GM18861 (cell line): ENCODE measurements around the gene JMJD1C.

Experiments
- ATAC-seq: cut with Tn5 transposase; IDR thresholded peaks from one replicate; pipeline ENCODE4 v1.9.1; 2021; ENCODE audit not compliant: unreplicated experiment

Gene JMJD1C

DNA sequence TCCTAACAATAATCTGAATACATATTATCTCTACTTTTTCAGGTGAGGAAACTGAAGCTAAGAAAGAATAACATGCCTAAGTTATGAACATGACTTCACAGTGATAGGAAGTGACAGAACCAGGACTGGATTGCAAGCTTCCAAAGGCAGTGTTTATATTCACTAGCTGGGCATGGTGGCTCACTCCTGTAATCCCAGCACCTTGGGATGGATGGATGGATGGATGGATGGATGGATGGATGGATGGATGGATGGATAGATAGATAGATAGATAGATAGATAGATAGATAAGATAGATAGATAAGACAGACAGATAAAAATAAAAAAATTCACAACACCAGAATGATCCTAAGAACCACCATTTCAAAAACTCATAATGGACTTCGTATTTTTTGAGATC, 18.2 kb upstream of the JMJD1C start:
- no peak for ATAC-seq

DNA sequence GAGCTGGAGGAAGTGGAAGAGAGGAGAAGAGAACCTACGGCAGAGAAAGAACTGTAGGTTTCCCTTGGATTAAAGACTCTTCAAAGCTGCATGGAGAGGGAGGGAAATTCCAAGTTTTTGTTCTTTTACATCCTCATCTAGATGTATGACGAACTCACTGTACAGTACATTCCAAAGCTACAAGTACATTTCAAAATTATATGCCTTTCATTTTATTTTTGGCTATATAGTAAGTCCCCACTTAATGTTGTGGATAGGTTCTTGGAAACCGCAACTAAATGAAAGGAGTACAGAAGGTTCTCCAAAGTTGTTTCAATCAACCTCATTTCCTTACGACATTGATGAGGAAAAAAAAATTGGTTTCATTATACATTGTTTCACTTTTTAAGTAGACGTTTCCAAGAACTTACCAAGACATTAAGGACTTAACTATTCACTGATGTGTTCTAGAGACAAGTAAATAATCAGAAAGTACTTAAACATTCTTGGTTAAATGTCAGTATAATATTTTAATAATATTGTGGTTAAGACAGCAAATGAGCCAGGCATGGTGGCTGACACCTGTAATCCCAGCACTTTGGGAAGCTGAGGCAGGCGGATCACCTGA, 16.1 kb upstream of the JMJD1C start:
- ATAC-seq: no peak

DNA sequence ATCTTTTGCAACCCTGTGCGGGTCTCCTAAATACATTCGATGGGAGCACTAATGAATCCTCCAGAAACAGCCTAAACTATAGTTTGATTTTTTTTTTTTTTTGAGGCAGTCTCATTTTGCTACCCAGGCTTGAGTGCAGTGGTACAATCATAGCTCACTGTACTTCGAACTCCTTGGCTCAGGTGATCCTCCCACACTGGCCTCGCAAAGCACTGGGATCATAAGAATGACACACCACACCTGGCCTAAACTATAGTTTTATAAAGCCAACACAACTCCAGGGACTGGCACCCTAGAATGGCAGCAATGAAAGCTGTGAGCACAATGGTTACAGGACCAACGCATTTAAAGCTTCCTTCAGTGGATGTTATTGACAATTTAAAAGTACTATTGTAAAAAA, 14.5 kb upstream of the JMJD1C start:
- ATAC-seq: no peak

DNA sequence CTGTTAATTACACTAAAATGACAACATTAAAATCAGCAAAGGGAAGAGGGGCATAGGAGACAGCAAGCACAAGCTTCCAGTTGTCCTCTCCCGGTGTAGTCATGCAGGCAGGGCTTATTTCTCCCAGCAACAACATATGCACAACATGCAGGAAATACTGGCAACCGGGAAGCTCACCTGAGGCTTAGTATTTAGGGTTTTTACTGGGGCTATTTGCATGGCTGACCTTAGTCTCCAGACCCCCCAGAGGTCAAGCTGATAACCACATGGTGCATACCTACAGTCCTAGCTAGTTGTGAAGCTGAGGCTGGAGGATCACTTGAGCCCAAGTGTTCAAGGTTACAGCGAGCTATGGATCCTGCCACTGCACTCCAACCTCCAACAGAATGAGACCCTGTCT, 12.8 kb upstream of the JMJD1C start:
- ATAC-seq: no peak

DNA sequence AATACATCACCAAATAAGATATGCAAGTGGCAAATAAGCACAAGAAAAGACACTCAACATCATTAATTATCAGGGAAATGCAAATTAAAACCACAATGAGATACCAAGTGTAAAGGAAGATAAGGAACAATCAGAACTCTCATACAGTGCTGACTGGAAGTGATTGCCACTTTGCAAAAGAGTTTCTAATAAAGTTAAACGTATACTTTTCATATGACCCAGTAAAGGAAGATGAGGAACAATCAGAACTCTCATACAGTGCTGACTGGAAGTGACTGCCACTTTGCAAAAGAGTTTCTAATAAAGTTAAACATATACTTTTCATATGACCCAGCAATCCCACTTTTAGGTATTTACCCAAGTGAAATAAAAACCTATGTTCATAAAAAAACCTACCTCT, 12.2 kb upstream of the JMJD1C start:
- no peak for ATAC-seq

DNA sequence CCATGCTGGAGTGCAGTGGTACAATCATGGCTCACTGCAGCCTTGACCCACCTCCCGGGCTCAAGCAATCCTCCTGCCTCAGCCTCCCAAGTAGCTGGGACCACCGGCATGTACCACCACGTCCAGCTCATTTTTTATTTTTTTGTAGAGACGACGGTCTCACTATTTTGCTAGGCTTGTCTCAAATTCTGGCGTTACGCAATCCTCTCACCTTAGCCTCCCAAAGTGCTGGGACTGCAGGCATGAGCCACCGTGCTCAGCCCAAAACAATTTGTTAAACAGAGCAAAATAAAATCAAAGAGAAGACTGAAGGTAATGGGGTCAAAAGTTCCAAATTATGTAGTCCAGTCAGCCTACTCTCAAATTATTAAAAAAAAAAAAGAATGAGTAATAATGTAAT, 8.7 kb upstream of the JMJD1C start:
- ATAC-seq: no peak

DNA sequence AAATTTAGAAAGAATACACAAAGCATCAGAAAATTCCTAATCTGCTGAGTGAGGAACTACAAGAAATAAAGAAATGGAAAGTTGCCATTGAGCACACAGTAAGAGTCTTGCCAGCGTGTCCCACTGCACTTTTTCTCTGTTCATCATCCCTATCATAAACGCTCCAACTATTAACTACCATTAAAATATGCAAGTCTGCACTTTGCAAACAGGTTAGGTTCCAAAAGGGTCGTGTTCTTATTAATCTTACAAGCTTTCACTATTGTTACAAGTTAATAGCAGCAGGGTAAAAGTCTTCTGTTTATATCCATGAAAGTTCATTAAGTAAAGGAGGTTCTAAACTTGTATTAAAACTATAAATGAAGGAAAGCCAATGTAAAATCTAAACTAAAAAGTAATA, 5.2 kb upstream of the JMJD1C start:
- ATAC-seq: no peak

DNA sequence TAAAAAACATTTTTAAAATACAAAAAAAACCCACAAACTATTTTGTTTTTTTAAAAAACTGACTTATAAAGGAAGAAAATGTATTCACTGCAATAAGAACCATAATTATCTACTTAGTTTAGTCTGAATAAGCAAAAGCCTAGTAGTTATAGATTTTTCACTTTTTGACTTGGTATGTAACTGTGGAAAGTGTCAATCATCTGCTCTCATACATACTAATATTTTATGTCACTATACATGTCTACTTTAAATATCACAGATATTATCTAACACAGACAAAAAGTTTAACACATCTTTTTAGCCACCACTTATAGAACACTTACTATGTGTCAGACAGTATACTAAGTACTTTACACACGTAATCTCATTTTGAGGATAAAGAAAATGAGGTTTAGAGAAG, 3.2 kb upstream of the JMJD1C start:
- no peak for ATAC-seq

DNA sequence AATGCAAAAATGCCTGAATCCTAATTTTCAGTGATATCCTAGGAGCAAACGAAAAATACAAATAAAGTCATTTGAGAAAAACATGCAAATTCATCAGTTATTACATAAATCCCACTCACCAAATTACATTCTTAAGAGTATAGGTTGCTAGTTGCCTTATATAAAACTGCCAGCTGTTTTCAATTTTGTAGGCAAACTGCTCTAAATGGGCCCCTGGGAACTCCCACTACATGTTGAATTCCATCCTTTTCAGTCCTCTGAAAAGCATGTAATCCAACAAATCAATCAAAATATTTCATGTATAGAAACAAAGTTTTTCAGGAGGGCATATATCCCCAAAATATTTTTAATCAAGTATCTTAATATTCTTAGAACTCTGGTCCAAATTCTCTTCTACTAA, 2.1 kb upstream of the JMJD1C start:
- ATAC-seq: no peak

DNA sequence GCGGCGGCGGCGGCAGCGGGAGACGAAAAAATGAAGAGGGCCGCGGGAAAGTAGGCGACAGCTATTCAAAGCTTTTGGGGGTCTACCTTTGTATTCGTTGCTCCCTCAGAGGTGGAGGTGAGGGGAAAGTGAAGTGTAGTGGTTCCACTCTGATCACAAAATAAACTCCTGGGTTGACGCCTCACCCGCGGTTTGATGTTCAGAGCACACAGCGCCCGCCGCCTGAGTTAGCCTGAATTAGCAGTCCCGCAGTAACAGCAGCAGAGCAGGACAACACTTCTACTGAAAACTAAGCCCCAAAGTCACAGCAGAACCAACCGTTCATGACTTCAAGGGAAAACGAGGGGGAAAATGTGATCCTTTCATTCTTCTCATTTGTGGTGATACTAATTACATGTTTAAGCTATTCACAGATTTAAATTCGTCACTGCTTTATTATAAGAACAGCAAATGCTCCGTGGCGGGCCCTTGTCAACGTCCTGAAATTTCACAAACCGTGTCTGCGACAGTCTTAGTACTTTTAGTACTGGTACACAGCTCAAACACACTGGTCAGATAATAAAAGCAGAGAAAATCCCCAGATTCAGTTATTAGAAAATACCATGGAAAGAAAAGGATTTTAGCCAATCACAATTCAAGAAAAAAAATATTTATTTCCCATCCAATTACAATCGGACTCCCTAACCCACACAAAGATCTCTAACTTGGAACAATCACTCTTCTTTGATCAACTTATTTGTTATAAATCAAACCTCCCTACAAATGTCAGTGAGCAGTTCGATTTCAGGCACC, 563 bp upstream of the JMJD1C start:
- peak; percentile 16 for ATAC-seq

DNA sequence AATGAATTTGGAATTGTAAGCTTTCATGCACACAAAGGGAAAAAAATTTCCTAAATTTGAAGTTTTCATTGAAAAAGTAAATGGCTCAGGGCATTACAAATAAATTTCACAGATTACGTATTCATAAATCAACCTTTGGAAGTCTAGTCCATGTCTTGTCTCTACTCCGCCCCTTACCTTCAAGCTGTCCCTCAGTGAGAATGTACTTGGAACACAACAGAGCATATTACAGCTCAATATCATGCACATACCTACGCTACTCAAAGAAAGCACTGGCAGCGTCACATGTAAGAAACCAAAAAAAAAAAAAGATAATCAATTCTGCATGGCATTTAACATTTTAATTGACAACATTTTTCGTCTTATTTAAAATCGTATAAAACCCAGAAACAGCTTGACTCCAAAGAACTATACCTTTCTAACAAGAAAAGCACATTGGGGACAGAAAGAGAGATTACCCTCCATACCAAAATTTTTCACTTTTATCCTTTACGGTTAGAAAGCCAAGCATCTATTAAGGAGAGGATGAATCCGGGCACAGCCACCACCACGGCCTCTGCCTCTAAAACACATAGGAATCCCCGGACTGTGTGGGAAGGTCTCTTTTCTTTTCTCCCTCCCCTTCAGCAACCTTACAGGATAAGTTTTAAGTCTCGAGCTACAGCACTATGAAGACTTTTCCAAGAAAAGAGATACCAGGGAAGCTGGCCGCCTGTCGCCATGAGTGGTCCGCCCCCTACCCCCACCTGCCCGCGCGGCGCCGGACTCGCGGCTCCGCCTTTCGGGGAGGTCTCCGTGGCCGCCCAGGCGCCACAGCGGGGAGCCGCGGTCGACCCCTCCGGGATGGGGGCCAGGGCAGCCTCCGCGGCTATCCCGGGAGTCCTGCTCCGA, 1.1 kb downstream of the JMJD1C start:
- ATAC-seq: peak; percentile 39

DNA sequence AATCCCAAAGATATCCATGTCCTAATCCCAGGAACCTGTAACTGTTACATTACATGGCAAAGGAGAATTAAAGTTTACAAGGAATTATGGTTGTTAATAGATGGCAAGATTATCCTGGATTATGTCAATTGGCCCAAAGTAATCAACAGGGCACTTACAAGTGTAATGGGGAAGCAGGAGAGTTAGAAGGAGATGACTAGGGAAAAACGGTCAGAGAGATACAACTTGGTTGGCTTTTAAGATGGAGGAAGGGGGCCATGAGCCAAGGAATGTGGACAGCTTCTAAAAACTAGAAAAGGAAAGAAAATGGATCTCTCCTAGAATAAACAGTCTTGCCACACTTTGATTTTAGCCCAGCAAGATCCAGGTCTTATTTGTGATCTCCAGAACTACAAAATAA, 3.3 kb downstream of the JMJD1C start:
- no peak for ATAC-seq

DNA sequence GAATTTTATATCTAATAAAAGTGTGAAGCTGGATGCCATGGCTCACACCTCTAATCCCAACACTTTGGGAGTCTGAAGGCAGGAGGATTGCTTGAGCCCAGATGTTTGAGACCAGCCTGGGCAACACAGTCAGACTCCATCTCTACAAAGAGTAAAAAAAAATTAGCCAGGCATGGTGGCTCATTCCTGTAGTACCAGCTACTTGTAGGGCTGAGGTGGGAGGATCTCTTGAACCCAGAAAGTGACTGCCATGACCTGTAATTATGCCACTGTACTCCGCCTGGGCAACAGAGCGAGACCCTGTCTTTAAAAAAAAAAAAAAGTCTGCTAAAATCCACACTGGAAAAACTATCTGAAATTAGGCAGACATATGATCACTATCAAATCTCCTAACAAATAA, 7.6 kb downstream of the JMJD1C start:
- no peak for ATAC-seq

DNA sequence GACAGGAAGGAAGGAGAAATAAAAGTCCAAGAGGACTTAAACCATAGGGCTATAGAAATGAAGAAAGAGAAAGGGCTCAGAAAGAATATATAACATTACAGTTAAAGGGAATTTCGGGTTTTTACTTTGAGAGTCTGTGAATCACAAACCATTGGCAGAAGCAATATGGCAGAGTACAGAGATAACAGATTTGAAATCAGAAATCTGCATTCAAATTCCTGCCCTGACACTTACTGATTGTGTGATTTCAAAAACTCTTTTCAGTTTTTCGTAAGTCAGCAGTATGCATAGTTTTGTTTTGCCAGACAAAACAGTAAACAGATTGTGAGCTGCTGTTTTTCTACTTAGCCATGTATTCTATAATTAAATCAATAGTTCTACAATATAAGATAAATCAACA, 8.2 kb downstream of the JMJD1C start:
- ATAC-seq: no peak

DNA sequence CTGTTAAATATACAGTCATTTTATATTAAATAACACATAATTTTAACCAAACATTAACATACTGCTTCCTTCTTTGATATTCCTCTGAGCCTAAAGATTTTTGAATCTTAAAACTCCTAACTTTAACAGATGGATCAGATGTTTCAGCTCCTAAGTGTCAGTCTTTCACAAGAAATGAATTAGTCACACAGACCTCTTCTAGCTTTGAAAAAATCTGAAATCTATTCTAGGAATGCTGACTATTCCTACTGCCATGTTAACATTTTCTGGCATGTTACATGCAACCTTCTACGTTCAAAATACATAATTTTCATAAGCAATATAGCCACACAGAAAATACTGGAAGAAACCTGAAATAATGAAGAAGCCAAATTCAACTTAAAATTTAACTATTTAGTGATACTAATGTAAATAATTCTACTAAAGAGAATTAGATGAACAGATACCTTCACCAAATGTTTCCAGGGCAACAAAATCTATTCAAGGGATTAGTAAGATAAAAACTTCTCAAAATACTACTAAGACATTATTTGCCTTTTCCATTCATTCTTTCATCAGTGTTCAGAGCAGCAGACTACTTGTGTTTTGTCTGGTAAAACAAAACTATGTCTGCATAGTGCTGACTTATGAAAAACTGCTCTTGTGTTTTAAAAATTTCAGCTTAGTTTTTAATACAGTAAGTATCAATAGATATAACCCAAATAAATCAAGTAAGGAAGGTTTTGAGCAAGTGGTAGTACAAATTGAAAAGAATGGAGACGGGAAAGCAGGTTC, 9.2 kb downstream of the JMJD1C start:
- ATAC-seq: no peak

DNA sequence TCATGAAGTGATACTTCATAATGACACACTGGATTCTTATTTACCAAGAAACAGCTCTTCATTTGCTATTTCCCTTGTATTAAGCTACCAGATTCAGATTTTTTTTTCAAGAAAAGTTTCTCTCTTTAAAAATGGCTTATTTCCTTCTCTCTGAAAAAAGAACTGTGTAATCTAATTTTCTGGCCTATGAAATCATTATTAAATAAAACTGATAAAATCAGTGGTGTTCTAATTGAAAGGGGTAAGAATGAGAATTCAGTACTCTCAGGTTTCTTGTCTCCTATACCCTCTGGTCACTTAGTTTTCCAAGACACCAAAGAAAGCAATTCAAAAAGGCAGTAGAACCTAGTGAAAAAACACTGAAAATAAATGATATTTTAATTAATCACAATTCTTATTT, 10.3 kb downstream of the JMJD1C start:
- no peak for ATAC-seq

DNA sequence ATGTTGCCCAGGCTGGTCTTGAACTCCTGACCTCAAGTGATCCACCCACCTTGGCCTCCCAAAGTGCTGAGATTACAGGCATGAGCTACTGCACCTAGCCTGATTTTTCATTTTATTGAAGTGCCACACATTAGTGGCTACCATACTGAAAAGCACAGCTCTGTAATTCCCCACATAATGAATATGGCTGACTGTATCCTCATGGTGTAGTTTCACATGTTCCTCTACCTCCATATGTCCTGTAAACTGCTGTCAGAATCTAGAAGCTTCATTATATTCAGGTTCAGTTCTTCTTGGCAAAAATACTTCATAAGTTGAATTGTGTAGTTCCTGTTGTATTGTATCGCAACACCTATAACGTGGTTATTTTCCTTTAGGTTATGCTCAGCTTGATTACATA, 11.1 kb downstream of the JMJD1C start:
- no peak for ATAC-seq

DNA sequence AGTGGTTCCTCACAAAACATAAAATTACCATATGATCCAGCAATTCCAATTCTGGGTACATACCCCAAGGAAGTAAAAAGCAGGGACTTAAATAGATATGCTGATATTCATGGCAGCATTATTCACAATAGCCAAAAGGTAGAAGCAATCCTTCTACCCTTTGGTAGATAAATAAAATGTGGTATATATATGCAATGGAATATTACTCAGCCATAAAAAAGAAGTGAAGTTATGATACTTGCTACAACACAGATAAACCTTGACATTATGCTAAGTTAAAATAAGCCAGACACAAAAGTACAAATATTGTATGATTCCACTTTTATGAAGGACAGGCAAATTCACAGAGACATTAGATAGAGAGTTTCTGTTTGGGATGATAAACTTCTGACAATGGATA, 13.3 kb downstream of the JMJD1C start:
- no peak for ATAC-seq

DNA sequence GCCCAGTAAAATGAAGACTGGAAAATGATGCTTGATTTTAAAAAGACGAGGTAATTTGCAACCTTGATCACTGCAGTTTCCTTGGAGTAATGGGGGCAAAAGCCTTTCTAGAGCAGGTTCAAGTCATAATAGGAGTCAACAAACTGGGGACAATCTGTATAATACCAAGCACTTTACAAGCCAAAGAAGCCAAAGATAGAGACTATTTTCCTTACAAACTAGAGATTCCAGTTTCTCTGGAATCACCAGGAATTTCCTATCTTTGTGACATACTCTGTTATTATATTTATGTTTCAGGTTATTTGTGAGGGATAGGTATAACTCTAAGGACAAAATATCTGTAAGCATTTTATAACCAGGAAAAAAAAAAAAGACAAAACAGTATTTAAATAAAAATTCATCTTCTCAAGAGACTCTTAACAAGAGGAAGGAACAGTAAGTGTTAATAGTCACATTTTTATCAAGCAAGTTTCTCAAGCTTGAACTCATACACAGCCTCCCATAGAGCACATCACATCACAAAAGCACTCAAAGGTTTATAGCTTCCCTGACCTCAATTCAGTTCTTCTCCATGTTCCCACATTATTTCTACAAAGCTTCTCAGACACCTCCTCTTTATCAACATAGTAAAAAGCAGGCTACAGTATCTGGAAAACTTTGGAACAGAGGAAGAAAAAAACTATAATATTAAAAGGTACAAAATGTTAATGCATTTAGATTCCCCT, 18.9 kb downstream of the JMJD1C start:
- ATAC-seq: no peak

DNA sequence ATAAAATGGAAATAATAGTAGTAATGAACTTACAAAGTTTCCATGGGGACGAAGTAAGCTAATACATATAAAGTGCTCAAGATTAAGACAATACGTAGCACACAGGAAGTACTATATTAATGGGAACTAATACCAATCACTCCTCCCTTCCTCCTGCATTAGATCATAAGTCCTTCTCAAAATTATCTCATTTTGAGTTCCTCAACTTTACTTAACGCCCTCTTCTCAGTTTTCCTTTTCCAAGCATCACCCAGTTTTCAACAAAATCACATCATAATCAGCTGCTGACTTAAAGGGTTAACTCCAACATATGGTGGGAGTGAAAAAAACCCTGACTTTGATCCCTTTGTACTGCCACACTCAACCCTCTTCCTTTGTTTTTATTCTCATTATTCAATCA, 24.4 kb downstream of the JMJD1C start:
- no peak for ATAC-seq

DNA sequence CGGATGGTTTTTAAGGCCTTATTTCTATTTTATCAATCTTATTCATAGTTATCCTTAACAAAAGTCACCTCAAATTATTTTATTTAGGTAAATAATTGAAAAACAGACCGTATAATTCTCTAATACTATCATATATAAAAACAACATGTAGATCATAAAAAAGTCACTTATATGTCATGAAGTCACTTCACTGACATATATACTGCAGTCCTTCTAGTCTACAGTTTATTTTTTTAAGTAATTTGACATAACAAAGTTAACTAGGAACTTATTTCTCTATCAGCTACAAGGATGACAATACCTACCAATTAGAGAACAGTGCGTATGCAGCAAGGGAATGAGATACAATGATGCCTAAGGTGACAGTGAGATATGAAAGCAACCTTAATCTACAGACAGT, 26.2 kb downstream of the JMJD1C start:
- ATAC-seq: no peak
